Measurements from ENCODE around the gene CCNH.
A peak's percentile ranks its signal among the peaks of the same experiment; 100 is the strongest.

CCNH gene

DNA sequence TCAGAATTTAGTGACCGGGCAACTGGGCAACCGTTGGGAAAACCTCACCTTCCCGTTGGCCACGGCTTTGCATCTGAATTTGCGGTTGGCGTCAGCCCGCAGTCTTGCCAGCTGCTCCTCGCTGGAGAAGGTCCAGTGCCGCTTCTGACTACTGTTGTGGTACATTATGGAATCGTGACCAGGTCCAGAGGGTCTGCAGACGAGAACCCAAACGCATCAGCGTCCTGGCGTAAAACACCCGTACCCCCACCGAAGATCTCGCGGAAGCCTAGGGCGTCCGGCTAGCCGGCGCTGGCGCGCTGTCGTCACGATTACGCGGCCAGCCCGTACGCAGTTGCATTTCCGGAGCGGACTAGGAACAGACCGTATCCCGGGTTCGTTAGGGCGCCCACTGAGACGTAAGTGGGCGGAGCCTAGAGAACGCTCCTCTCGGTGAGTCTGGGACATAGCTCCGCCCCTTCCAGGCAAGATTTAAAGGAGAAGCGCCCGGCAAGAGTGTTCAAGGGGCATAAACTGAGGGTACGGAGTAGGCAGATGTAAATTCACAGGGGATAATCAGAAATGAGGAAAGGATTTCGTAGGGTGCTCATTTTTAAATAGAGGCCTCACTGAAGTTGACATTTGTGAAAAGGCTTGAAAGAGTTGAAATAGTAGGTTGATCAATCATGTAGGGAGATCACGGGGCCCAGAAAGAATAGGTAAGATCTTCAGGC lies at the start of gene CCNH:
Gene CCNH, minus strand, starts transcription at position 301 of the 713 bp plus-strand sequence. Its CDS starts 136 bp downstream, at position 165.
- DNase-seq (ENCODE audit: low spot score), result peak; percentile 98

GRCh38 chr5:87457706-87458105 lies 45.0 kb upstream of the CCNH start:
- no peak for DNase-seq (ENCODE audit: low spot score)

DNA sequence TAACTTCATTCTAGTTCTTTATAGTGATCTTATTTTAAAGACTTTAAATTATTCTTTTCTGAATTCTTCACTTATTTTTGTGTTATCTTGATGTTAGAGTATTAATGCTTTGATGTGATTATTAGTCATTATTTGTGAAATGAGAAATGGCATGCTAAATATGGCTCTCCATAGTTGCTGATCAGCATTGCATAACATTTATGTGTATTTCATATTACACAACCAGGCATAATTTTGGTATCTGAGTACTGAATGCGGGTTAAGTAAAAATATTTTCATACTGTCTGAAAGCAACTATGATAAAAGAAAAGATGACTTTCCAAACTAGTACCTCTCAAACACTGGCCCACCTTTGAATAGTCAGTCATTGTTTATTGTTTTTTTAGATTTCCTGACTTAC lies 41.1 kb upstream of the CCNH start:
- DNase-seq (ENCODE audit: low spot score), result no peak

GRCh38 chr5:87452837-87453236 lies 40.1 kb upstream of the CCNH start:
- no peak for DNase-seq (ENCODE audit: low spot score)

- DNase-seq (ENCODE audit: low spot score), result no peak
These were observed 29.7 kb upstream of the CCNH start for GRCh38 chr5:87442419-87442818.

- DNase-seq (ENCODE audit: low spot score), result no peak
These were observed 25.5 kb upstream of the CCNH start for GRCh38 chr5:87438231-87438630.

DNA sequence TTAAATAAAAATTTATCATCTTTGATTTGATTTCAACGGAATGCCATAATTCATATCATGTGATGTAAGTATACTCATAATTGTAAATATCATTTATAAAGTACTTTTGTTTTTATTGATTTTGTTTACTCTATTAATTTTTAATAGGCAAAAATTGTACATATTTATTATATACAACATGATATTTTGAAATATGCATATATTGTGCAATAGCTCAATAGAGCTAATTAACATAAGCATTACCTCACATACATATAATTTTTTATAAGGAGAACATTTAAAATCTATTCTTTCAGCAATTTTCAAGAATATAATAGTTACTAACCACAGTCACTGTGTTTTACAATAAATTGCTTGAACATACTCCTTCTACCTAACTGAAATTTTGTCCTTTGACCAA lies 25.0 kb upstream of the CCNH start:
- DNase-seq (ENCODE audit: low spot score), result no peak

GRCh38 chr5:87435144-87435694 lies 22.5 kb upstream of the CCNH start:
- DNase-seq (ENCODE audit: low spot score), result no peak

DNA sequence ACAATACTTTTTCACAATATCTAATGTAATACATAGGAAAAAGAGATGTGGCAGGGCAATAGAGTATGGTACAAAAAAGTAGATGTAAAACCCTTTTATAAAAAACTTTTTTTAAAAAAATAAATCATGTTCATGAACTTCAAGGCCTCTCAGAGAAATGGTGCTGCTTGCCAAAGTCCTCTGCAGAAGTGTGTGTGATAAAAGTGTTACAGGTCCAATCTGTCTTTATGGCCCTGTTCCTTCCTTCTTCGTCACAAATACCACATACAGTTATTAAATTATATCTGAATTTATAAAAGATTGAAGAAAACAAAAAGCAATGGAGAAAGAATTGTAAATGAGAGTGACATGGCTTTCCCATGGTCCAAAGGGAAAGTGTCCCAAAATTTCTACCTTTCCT lies 21.7 kb upstream of the CCNH start:
- DNase-seq (ENCODE audit: low spot score), result no peak

DNA sequence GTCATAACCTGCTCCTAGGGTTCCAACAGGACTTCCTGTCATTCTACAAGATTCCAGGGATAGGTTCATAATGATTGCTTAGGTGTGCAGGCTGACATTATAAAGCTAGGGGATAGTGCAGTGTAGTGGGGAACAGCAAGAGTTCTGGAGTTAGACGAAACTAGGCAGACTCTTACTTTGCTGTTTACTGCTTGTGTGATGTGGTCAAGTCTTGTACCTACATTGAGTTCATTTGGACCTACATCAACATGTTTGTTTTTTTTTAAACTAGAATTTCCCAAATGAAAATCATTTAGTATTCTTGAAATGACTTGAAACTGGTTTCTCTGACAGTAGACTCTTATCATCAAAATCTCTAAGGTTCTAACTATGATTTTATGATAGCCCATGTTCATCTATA lies 21.2 kb upstream of the CCNH start:
- no peak for DNase-seq (ENCODE audit: low spot score)

- no peak for DNase-seq (ENCODE audit: low spot score)
These were observed 19.7 kb upstream of the CCNH start for GRCh38 chr5:87432460-87432859.

GRCh38 chr5:87430863-87431457 lies 18.2 kb upstream of the CCNH start:
- DNase-seq (ENCODE audit: low spot score), result no peak

GRCh38 chr5:87423755-87424154 lies 11.0 kb upstream of the CCNH start:
- DNase-seq (ENCODE audit: low spot score), result no peak

- no peak for DNase-seq (ENCODE audit: low spot score)
These were observed 8.6 kb upstream of the CCNH start for GRCh38 chr5:87421307-87421706.

DNA sequence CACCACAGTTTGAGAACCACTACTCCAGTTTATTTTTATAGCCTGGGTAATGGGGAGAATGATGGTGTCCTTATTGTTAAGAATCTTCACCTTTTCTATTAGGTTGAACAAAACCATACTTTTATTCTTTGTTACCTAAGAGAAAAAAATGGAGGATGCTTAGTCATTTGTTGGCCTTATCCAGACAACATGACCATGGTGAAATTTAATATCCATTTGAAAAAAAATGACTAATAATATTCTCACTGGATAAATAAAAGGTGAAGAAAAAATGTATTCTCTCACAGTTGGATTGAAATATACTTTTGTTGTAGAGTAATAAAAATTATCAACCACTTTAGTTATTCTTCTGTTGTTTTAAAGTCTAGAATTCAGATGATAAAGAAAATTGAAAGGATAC lies 5.8 kb upstream of the CCNH start:
- no peak for DNase-seq (ENCODE audit: low spot score)

GRCh38 chr5:87413343-87413645 lies 564 bp upstream of the CCNH start:
- no peak for DNase-seq (ENCODE audit: low spot score)

DNA sequence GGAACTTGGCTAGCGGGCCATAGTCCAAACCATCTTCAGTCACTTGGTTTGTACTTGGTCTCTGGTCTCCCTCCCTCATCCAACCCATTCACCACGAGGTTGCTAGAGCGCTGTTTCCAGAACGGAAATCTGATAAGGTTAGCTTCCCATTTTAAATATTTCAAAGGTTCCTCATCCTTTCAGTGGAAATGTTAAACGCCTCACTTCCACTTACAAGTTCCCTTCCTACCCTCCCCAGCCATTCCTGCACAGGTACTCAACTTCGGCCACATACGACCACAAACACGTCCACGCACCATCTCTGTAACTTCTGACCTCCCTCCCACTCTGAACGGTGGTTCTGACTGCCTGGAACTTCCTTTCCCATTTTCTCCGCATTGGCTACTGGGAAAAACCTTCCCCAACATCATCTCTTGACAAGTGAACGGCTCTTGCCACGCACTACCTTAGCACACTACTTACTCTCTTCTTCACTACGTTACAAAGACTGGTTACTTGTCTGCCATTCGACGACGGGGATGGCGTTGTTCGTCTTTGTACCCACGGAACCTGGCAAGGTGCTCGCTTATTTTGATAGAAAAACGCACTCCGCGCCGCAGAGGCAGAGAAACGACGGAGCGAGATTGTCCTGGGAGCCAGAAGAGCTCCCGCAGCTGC lies 629 bp downstream of the CCNH start:
- DNase-seq (ENCODE audit: low spot score), result peak; percentile 68

DNA sequence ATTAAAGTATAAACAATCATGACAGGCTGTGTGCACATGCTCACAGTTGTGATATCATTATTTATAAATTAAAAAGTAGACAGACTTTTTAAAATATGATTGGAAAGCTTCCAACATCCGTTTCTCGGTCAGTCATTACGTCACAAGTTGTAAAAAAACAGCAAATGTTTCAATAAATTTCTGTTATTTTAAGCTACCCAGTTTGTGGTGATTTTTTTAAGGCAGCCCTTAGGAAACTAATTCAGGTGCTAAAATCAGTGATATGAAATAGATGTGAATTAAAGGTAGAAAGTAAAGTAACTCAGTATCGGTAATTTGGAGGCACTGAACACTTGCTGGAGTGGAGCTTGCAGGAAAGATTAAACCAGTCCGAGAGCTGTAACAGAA lies 1.2 kb downstream of the CCNH start:
- no peak for DNase-seq (ENCODE audit: low spot score)

- DNase-seq (ENCODE audit: low spot score), result no peak
These were observed 1.8 kb downstream of the CCNH start for GRCh38 chr5:87410931-87411330.

DNA sequence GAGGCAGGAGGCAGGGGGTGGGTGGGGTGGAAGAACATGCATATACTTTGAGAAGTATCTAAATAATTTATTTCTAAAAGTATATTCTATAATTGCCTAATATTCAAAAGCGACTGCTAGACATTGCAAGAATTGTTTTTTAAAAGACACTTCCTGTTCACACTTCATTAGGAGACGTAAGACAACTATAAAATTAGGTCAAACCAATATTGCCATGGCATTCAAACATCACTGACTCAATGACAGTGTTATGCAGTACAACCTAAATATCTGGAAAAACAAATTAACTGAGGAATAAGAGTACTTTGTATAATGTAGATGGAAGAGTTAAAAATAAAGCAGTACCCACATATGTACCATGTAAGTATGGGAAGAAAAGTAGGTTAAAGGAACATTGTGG lies 4.5 kb downstream of the CCNH start:
- DNase-seq (ENCODE audit: low spot score), result no peak

DNA sequence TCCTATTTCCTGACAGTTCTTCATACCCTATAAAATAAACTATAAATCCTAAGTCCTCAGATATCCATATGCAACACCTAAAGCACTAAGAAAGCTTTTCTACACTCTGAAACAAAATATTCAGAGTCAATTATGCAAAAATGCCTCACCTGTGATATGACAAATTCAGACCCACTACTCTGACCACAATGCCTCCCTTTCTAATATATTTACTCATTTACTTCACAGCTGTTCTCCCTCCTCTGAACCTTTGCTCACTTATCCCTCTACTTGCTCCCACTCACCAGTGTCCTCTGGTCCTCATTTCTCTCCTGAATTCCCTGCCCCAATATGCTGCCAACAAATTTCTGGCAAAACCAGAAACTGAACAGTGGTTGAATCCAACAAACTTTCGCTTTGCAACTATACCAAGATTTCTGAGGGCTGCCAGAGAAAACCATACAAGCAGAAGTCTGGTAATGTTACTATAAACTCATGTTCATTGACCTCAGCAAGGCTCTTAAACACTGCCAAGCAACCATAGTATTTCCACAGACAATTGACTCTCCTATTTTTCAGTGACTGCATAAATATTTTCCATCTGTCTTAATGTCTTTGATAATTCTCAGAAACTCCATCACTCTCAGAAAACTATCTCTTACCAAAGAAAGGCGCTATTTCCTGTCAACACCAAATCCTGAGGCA lies 7.1 kb downstream of the CCNH start:
- DNase-seq (ENCODE audit: low spot score), result no peak

DNA sequence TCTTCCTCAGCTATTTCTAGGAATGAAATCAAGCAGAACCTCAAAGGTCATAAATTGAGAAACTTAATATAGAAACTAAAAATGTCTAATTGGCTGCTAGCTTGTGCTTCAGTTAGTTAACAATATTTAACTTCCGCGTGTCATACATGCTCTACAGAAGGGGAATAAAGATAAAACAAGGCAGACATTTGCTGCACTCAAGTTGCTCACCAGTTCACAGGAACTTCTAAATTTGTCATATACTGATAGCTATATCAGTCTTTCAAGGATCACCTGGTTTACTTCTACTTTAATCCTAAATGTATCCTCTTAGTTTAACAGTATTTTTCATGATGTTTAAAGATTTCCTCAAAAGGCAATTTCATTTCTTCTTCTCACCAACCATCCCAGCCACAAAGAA lies 8.4 kb downstream of the CCNH start:
- no peak for DNase-seq (ENCODE audit: low spot score)

GRCh38 chr5:87403899-87404298 lies 8.8 kb downstream of the CCNH start:
- DNase-seq (ENCODE audit: low spot score), result no peak

All from hematopoietic multipotent progenitor cell treated with erythropoietin and hydrocortisone succinate and interleukin-3 and kit ligand, for 17 days (in vitro differentiated cells).